Loucy (cell line): ENCODE measurements around the gene PP2D1.
A peak's percentile ranks its signal among the peaks of the same experiment; 100 is the strongest.

Experiments
- H2AFZ ChIP-seq: fragments of 200-600 bp; sonication (generic); 2 replicates; pipeline ENCODE4 v1.6.0; 2016; ENCODE audit warnings: antibody characterized with exemption, mild to moderate bottlenecking, low read length, moderate library complexity
- H3F3A ChIP-seq: fragments of 200-600 bp; 2 replicates; pipeline ENCODE4 v1.6.0; 2016; ENCODE audit warnings: antibody characterized with exemption, low read depth, mild to moderate bottlenecking
- H3K27me3 ChIP-seq: fragments of 200-600 bp; sonication (generic); 2 replicates; pipeline ENCODE4 v1.6.1; 2014; ENCODE audit warnings: low read length, mild to moderate bottlenecking; ENCODE audit not compliant: insufficient read depth, poor library complexity, severe bottlenecking
- H3K36me3 ChIP-seq: fragments of 200-600 bp; sonication (generic); 2 replicates; pipeline ENCODE4 v1.6.1; 2016; ENCODE audit warnings: low read length; ENCODE audit not compliant: insufficient read depth
- H3K4me1 ChIP-seq: fragments of 200-600 bp; sonication (generic); 2 replicates; pipeline ENCODE4 v1.5.1; 2014; ENCODE audit warnings: low read length, mild to moderate bottlenecking; ENCODE audit not compliant: insufficient read depth, poor library complexity, severe bottlenecking
- H3K4me2 ChIP-seq: fragments of 200-600 bp; sonication (generic); 2 replicates; pipeline ENCODE4 v1.6.0; 2014; ENCODE audit warnings: antibody characterized with exemption, low read length, low read depth, mild to moderate bottlenecking; ENCODE audit not compliant: poor library complexity, severe bottlenecking
- H3K4me3 ChIP-seq: fragments of 200-600 bp; sonication (generic); 2 replicates; pipeline ENCODE4 v1.5.1; 2014; ENCODE audit warnings: low read length, mild to moderate bottlenecking, mixed read lengths; ENCODE audit not compliant: poor library complexity, severe bottlenecking
- H3K79me2 ChIP-seq: fragments of 200-600 bp; sonication (generic); 2 replicates; pipeline ENCODE4 v1.6.1; 2014; ENCODE audit warnings: low read length; ENCODE audit not compliant: insufficient read depth
- H3K9ac ChIP-seq: fragments of 200-600 bp; sonication (generic); 2 replicates; pipeline ENCODE4 v1.6.0; 2014; ENCODE audit warnings: mild to moderate bottlenecking, low read depth, low read length, moderate library complexity; ENCODE audit not compliant: poor library complexity, severe bottlenecking
- H3K9me2 ChIP-seq: fragments of 200-600 bp; sonication (generic); replicated peaks from 2 replicates; pipeline ENCODE4 v1.6.1; 2016; ENCODE audit warnings: low read depth, low read length, mixed read lengths
- H3K9me3 ChIP-seq: fragments of 200-600 bp; sonication (generic); 2 replicates; pipeline ENCODE4 v1.6.1; 2014; ENCODE audit warnings: mild to moderate bottlenecking, antibody characterized with exemption, low read length, low read depth; ENCODE audit not compliant: insufficient read depth
- H4K20me1 ChIP-seq: fragments of 200-600 bp; sonication (generic); 2 replicates; pipeline ENCODE4 v1.6.0; 2014; ENCODE audit warnings: antibody characterized with exemption, low read length, mild to moderate bottlenecking; ENCODE audit not compliant: insufficient read depth, poor library complexity, severe bottlenecking
- CTCF ChIP-seq: fragments of 200-600 bp; sonication (generic); conservative IDR thresholded peaks from 2 replicates; pipeline ENCODE4 v1.5.1; 2014; ENCODE audit warnings: mild to moderate bottlenecking, antibody characterized with exemption, low read length
- EZH2phosphoT487 ChIP-seq: fragments of 200-600 bp; IDR thresholded peaks from 2 replicates; pipeline ENCODE4 v1.6.1; 2018; ENCODE audit warnings: antibody characterized with exemption, mild to moderate bottlenecking, moderate library complexity, borderline replicate concordance

PP2D1 gene

GRCh38 chr3:19950316-19950715 is 61.7 kb downstream of the PP2D1 start:
- Histone ChIP-seq H3K4me1 (peaks cover 59% of the 10 kb centered on the region), H3K9me3 (no peaks in the 10 kb centered on the region), H3K9me2 (no peaks in the 10 kb centered on the region), H3K4me3 (peak overlapping the region; percentile 98), H3K4me2 (peak overlapping the region; percentile 83), H2AFZ (no peak overlapping the region), H3K79me2 (peaks cover 93% of the 10 kb centered on the region), H3K27me3 (no peaks in the 10 kb centered on the region), H3K36me3 (peaks cover 9% of the 10 kb centered on the region), H3K9ac (peak overlapping the region; percentile 83), H4K20me1 (peaks cover 81% of the 10 kb centered on the region), H3F3A (0 out of 2 replicates have a peak, but pooled peaks cover 4% of the 10 kb centered on the region)
- TF ChIP-seq CTCF (no peak), EZH2phosphoT487 (no peak)

- Histone ChIP-seq H3K9ac (peak overlapping the region; percentile 83), H3F3A (0 out of 2 replicates have a peak, but pooled peaks cover 4% of the 10 kb centered on the region), H4K20me1 (peaks cover 60% of the 10 kb centered on the region), H3K79me2 (peaks cover 73% of the 10 kb centered on the region), H3K36me3 (peaks cover 9% of the 10 kb centered on the region), H3K9me3 (no peaks in the 10 kb centered on the region), H3K4me3 (peak overlapping the region; percentile 98), H3K27me3 (no peaks in the 10 kb centered on the region), H3K4me1 (peaks cover 52% of the 10 kb centered on the region), H3K9me2 (no peaks in the 10 kb centered on the region), H3K4me2 (peak overlapping the region; percentile 83), H2AFZ (no peak overlapping the region)
- TF ChIP-seq EZH2phosphoT487 (no peak), CTCF (no peak)
These were observed 63.9 kb downstream of the PP2D1 start for GRCh38 chr3:19948226-19948591.

GRCh38 chr3:19947549-19948225 is 64.4 kb downstream of the PP2D1 start:
- Histone ChIP-seq H3K4me3 (peak overlapping the region; percentile 98), H3K79me2 (peaks cover 67% of the 10 kb centered on the region), H2AFZ (peak overlapping the region; percentile 63), H3K4me2 (peak overlapping the region; percentile 83), H3K36me3 (peaks cover 9% of the 10 kb centered on the region), H3K27me3 (no peaks in the 10 kb centered on the region), H3F3A (0 out of 2 replicates have a peak, but pooled peaks cover 4% of the 10 kb centered on the region), H3K9me3 (no peaks in the 10 kb centered on the region), H4K20me1 (peaks cover 55% of the 10 kb centered on the region), H3K4me1 (peaks cover 49% of the 10 kb centered on the region), H3K9me2 (no peaks in the 10 kb centered on the region), H3K9ac (peak overlapping the region; percentile 83)
- TF ChIP-seq EZH2phosphoT487 (no peak), CTCF (no peak)
